AG09319 (cell line): Measurements from ENCODE around the gene PRDM13.

Experiments
- DNase-seq: peaks from one replicate; pipeline ENCODE4 v3.0.0-alpha.2; 2010; ENCODE audit warnings: low read depth; ENCODE audit errors: extremely low read depth
- CTCF ChIP-seq: IDR thresholded peaks from 2 replicates; pipeline ENCODE4 v1.5.1; 2011; ENCODE audit warnings: low read depth, mild to moderate bottlenecking, inconsistent platforms, low read length, moderate library complexity

The PRDM13 gene

GRCh38 chr6:99606656-99607415, at the start of gene PRDM13:
Gene PRDM13 (plus strand): TSS chr6:99606833. CDS start chr6:99607035, 202 bp downstream.
- no peak for DNase-seq
- TF ChIP-seq CTCF: no peak

GRCh38 chr6:99559057-99559456, 47.6 kb upstream of the PRDM13 start:
- no peak for DNase-seq
- TF ChIP-seq CTCF: no peak

- no peak for DNase-seq
- no peak for TF ChIP-seq CTCF
Observed at GRCh38 chr6:99560668-99561067, 46.0 kb upstream of the PRDM13 start.

GRCh38 chr6:99563056-99563723, 43.4 kb upstream of the PRDM13 start:
- DNase-seq: no peak
- no peak for TF ChIP-seq CTCF

- TF ChIP-seq CTCF: no peak
- peak; percentile 92 for DNase-seq
Observed at GRCh38 chr6:99568103-99568933, 38.3 kb upstream of the PRDM13 start, which contains the start of gene CCNC. Gene CCNC (minus strand): TSS chr6:99568660. CDS start chr6:99568527, 133 bp downstream.

GRCh38 chr6:99573980-99574617, 32.5 kb upstream of the PRDM13 start:
- no peak for TF ChIP-seq CTCF
- no peak for DNase-seq
